Stimulated activated naive CD4-positive, alpha-beta T cell (primary cell): ENCODE results near the gene FAM216A.
"Not testable (repeated sequence)": the region's sequence is repeated elsewhere in the genome, so short reads cannot be mapped to it uniquely, and the experiment has no call there.

Experiments used
- DNase-seq, 6 experiments: peaks; one replicate each; lab custom pipeline; 2025; lab: John Stamatoyannopoulos, UW

FAM216A gene

GRCh38 chr12:110501399-110501751 is 32.7 kb downstream of the FAM216A start:
- DNase-seq, result no peak

- peak; percentile 97 to 99 (median 98) for DNase-seq
These were observed 33.4 kb downstream of the FAM216A start, which contains the start of the genes RAD9B and VPS29 for GRCh38 chr12:110501752-110502738. Gene RAD9B, plus strand, starts transcription at chr12:110502331. Its CDS starts 7 bp downstream, at chr12:110502338. Gene VPS29, minus strand, starts transcription at chr12:110502111. Its CDS starts 60 bp downstream, at chr12:110502051.

- no peak for DNase-seq
These were observed 34.8 kb downstream of the FAM216A start for GRCh38 chr12:110503432-110503831.

GRCh38 chr12:110505332-110505731 is 36.7 kb downstream of the FAM216A start:
- DNase-seq, result no peak

- DNase-seq, result no peak
These were observed 39.5 kb downstream of the FAM216A start for GRCh38 chr12:110508071-110508586.

- no peak for DNase-seq
These were observed 45.2 kb downstream of the FAM216A start for GRCh38 chr12:110513842-110514241.

- DNase-seq, result no peak
These were observed 45.7 kb downstream of the FAM216A start for GRCh38 chr12:110514363-110514762.

GRCh38 chr12:110516995-110517394 is 48.4 kb downstream of the FAM216A start:
- DNase-seq, result no peak

GRCh38 chr12:110518014-110518413 is 49.4 kb downstream of the FAM216A start:
- not testable (repeated sequence) for DNase-seq

GRCh38 chr12:110520876-110521712 is 52.4 kb downstream of the FAM216A start:
- DNase-seq, result not testable (repeated sequence)

GRCh38 chr12:110528277-110528839 is 59.7 kb downstream of the FAM216A start:
- DNase-seq, result no peak

GRCh38 chr12:110530511-110530910 is 61.9 kb downstream of the FAM216A start:
- no peak for DNase-seq

GRCh38 chr12:110531741-110532333 is 63.2 kb downstream of the FAM216A start:
- DNase-seq, result no peak

GRCh38 chr12:110532644-110533043 is 64.0 kb downstream of the FAM216A start:
- no peak for DNase-seq

- no peak for DNase-seq
These were observed 65.0 kb downstream of the FAM216A start for GRCh38 chr12:110533607-110534006.

GRCh38 chr12:110534811-110535210 is 66.2 kb downstream of the FAM216A start:
- no peak for DNase-seq

GRCh38 chr12:110536834-110537604 is 68.4 kb downstream of the FAM216A start:
- DNase-seq, result no peak

GRCh38 chr12:110537605-110538409 is 69.2 kb downstream of the FAM216A start:
- DNase-seq, result no peak

- DNase-seq, result no peak
These were observed 70.4 kb downstream of the FAM216A start for GRCh38 chr12:110538869-110539622.
